NCI-H748 (cell line): ENCODE results near the gene HBG1.
"Not testable (repeated sequence)": the region's sequence is repeated elsewhere in the genome, so short reads cannot be mapped to it uniquely, and the experiment has no call there.

ENCODE experiments used
- DNase-seq: peaks from one replicate; lab custom pipeline; 2025; ENCODE audit not compliant: unreplicated experiment; lab: John Stamatoyannopoulos, UW

HBG1 gene

GRCh38 chr11:5277807-5278382, 28.2 kb upstream of the HBG1 start:
- DNase-seq = no peak

GRCh38 chr11:5276697-5277096, 27.0 kb upstream of the HBG1 start:
- no peak for DNase-seq

DNA sequence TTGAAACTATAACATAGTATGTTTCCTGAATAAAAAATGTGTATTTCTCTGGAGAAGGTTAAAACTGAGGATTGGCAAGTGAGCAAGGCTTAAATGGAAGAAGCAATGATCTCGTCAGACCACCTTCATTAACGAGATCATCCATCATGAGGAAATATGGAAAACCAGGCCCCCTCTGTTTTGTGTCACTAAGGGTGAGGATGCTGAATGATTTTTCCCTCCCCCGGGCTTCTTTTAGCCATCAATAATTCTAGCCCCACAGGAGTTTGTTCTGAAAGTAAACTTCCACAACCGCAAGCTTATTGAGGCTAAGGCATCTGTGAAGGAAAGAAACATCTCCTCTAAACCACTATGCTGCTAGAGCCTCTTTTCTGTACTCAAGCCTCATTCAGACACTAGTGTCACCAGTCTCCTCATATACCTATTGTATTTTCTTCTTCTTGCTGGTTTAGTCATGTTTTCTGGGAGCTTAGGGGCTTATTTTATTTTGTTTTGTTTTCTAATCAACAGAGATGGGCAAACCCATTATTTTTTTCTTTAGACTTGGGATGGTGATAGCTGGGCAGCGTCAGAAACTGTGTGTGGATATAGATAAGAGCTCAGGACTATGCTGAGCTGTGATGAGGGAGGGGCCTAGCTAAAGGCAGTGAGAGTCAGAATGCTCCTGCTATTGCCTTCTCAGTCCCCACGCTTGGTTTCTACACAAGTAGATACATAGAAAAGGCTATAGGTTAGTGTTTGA, 25.9 kb upstream of the HBG1 start:
- no peak for DNase-seq

DNA sequence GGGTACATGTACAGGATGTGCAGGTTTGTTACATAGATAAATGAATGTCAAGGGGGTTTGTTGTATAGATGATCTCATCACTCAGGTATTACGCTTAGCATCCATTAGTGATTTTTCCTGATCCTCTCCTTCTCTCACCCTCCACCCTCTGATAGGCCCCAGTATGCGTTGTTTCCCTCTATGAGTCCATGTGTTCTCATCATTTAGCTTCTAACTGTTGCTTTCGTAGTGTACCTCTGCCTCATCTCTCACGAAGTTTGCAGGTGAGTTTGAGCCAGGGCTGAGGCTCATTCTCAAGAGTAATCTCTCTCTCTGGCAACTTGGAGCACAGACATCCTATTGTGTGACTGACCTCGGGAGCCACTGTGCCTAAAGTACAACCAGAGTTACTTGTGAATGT, 24.7 kb upstream of the HBG1 start:
- no peak for DNase-seq

DNA sequence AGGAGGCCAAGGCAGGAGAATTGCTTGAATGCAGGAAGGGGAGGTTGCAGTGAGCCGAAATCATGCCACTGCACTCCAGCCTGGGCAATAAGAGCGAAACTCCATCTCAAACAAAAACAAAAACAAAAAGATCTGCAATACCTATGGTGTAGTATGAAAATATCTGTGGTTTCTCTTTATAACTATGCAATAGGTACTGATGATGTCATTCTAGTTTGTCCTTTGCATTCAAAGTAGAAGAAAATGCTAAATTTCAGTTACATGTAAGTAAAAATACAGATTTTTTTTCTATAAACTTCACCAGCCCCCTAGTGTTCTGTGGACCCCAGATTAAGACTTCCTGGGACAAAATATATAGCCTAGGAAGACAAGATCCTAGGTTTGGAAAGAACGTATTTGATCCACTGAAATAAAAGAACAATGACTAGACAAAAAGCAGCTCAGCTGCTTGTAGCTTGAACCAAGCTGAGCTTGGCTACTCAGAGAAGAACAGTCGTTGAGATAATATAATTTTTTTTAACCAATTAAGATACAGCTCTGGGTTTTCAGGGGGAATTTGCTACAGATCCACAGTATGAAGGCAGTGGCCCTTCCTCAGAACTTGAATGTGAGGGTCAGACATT, 22.8 kb upstream of the HBG1 start:
- no peak for DNase-seq

GRCh38 chr11:5269715-5270147, 20.1 kb upstream of the HBG1 start, which contains the start of gene HBE1:
HBE1 (minus strand) TSS chr11:5269945; CDS start chr11:5269890, 55 bp downstream.
- no peak for DNase-seq

- no peak for DNase-seq
Observed at GRCh38 chr11:5267033-5267563, 17.4 kb upstream of the HBG1 start.

- no peak for DNase-seq
Observed at GRCh38 chr11:5266609-5267008, 17.0 kb upstream of the HBG1 start.

DNA sequence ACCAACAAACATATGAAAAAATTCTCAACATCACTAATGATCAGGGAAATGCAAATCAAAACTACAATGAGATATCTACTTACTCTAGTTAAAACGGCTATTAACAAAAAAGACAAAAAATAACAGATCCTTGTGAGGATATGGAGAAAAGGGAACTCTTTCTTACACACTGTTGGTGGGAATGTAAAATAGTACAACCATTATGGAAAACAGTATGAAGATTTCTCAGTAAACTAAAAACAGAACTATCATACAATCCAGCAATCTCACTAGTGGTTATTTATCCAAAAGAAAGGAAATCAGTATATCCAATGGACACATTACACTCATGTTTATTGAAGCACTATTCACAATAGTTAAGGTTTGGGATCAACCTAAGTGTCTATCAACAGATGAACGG, 16.2 kb upstream of the HBG1 start:
- no peak for DNase-seq

DNA sequence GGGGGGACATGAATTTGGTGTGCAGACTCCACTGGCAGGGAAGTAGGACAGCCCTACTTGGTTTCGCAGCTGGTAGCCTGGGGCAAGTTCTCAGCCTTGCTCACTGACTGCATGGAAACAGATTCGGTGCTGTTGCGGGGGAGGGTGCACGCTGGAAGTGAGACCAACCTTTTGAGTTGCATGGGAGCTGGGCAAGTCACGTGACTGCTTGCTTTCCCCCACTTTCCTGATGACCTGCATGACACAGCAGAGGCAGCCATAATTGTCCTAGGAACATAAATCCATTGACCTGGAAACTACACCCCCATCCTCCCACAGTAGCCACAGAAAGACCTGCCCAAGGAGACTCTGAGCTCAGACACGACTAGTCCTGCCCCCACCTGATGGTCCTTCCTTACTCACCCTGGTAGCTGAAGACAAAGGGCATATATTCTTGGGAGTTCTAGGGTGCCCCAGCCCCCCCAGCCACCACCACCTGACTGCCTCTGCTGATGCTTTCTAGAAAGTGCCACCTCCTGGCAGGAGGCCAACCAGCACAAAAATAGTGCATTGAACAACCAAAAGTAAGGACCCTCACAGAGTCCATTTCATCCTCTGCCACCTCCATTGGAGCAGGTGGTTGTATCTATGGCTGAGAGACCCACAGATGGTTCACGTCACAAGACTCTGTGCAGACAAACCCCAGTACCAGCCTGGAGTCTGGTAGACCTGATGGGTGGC, 9.0 kb upstream of the HBG1 start:
- no peak for DNase-seq

DNA sequence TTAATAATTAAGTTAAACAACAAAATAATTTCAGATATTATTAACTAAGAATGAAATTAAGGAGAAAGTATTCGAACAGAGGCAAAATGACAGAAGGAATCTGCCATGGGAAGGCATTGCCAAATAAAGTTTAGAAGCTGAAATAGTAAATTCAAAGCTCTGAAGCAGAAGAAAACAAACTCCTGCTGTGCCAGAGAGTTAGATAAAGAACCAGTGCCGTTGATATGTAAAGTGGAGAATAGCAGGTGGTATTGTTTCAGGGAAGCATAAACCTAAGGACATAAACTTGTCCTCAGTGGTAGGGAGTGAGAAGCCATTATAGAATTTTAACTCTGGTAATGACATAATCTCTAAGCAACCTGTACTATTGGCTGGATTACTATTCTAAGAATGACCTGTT, 7.6 kb upstream of the HBG1 start:
- no peak for DNase-seq

DNA sequence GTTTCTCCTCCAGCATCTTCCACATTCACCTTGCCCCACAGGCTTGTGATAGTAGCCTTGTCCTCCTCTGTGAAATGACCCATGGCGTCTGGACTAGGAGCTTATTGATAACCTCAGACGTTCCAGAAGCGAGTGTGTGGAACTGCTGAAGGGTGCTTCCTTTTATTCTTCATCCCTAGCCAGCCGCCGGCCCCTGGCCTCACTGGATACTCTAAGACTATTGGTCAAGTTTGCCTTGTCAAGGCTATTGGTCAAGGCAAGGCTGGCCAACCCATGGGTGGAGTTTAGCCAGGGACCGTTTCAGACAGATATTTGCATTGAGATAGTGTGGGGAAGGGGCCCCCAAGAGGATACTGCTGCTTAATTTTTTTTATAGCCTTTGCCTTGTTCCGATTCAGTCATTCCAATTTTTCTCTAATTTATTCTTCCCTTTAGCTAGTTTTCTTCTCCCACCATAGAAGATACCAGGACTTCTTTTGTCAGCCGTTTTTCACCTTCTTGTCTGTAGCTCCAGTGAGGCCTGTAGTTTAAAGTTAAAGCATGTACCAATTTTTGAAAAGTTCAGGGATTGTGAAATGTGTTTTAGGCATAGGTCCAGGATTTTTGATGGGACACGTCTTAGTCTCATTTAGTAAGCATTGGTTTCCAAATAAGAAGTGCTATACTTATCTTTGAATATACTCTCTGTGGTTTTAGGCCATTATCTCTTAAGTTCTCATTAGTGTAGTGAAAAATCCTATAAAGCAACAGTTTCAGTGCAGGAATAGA, 5.2 kb upstream of the HBG1 start, which contains the start of gene HBG2:
HBG2 (minus strand) TSS at position 136 of the 768 bp plus-strand sequence; CDS start at position 83, 53 bp downstream.
- DNase-seq = not testable (repeated sequence)

DNA sequence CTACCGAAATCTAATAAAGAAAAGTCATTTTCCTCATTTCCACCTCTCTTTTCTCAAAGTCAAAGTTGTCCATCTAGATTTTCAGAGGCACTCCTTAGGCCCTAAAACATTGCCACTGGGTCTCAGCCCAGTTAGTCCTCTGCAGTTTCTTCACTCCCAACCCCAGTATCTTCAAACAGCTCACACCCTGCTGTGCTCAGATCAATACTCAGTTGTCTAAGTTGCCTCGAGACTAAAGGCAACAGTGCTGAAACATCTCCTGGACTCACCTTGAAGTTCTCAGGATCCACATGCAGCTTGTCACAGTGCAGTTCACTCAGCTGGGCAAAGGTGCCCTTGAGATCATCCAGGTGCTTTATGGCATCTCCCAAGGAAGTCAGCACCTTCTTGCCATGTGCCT, 4.4 kb upstream of the HBG1 start:
- not testable (repeated sequence) for DNase-seq

GRCh38 chr11:5253440-5253839, 3.8 kb upstream of the HBG1 start:
- not testable (repeated sequence) for DNase-seq

DNA sequence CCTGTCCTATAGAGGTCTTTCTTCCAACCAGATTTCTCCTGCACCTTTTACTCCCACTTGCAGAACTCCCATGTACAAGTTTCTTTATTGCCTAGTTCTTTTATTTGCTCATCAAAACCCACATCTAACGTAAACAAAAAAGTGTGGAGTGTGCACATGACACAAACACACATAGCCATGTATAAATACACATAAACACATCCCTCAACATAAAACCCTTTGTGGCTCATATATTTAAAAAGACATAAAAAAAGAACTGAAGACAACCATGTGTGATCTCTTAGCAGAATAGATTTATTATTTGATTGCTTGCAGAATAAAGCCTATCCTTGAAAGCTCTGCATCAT, 3.2 kb upstream of the HBG1 start:
- DNase-seq = no peak

DNA sequence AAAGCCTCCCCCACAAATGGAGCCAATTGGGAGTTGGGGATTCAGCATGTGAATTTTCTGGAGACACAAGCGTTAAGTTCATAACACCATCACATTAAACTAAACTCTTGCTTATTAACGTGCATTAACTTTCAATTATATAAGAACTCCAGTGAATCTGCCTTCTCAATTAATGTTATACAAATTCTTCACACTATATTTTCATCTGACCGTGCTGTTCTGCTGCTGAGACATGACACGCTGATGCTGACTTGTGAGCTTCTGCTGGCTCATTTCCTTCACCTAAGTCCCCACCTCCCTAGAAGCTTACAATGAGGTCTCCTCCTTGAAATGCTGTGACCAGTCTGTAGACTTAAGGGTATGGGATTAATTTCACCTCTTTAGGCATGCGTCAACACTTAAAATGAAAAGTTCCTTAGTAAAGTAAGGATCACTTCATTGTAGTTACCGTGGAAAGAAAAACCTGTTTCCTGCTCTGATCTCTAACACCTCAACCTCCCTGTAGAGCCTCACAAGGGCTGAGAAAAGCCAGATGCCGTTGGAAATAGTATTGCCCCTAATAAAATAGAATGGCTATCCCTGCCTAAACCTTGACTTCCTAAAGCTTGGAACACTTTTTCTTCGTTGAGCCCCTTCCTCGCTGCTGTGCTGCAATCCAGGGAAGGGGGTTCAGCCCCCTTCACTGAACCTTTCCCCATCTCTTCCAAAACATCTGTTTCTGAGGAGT, 2.7 kb upstream of the HBG1 start:
- no peak for DNase-seq

DNA sequence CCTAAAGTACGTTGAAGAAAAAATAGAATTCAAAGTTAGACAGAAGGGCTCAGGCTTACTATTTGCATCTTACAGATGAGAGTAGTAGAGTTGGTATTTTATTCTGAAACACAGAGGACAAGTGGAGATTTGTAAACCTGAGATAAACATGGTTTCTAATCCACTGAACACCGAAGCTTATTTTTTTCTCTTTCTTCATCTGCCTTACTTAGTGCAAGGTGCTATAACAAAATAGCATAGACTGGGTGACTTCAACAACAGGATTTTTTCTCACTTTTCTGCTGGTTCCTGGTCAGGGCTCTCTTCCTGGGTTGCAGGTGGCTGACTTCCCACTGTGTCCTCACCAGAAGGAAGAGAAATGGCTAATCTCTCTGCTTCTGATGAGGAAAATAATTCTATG, 2.1 kb upstream of the HBG1 start:
- DNase-seq = no peak

DNA sequence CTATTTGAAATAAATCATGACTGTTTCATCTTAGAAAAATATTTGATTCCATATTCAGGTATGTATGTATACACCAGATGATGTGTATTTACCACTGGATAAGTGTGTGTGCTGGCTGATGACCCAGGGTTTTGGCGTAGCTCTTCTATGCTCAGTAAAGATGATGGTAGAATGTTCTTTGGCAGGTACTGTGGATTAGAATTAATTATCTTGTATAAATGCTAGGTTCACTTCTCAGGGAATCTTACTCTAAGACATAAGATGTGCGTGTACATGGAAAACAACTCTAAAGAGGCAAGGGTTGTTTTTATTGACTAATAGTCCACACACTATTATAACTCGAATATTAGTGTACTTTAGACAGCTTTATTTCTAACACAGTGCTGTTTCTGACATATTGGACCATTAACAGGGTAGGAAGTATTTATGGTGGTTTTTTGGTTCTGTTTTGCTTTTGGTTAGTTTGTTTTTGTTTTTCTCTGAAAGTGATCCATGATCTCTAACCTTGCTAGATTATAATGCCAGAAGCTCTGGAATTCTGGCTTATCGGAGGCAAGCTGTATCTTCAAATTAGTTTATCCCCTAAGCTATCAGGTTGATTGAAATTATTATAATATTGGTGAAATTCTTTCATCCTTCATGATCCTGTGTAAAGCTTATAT, 1.0 kb upstream of the HBG1 start:
- DNase-seq = no peak

DNA sequence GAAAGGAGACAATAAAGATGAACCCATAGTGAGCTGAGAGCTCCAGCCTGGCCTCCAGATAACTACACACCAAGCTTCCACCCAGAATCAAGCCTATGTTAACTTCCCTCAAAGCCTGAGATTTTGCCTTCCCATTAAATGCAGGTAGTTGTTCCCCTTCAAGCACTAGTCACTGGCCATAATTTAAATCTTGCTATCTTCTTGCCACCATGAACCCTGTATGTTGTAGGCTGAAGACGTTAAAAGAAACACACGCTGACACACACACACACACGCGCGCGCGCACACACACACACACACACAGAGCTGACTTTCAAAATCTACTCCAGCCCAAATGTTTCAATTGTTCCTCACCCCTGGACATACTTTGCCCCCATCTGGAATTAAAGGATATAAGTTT, 1.2 kb downstream of the HBG1 start:
- DNase-seq = not testable (repeated sequence)
